Activated T-helper 1 cell treated with anti-CD3 and anti-CD28 coated beads, Interleukin-12 subunit alpha, Interleukin-12 subunit beta, Interleukin-2, Interleukin-4 antibody, amounts not matched to agents 30 ng/mL and 10 ng/mL and 1 ng/mL, durations not matched to agents 14 hours and 24 hours and 36 hours (primary cell): ENCODE data around the gene TNFRSF25. TPM values are rescaled to one million over a fixed set of nuclear protein-coding genes. Genes with fewer than 3 reads are reported as not detected.

Experiments used
- DNase-seq: peaks from one replicate; pipeline ENCODE4 v3.0.0; 2021; ENCODE audit warnings: low spot score
- H3K27ac Mint-ChIP-seq: one replicate; pipeline ENCODE4 v1.8.0; 2021; ENCODE audit warnings: mild to moderate bottlenecking, mixed read lengths
- H3K27me3 Mint-ChIP-seq: one replicate; pipeline ENCODE4 v1.8.0; 2022; ENCODE audit warnings: mild to moderate bottlenecking, moderate library complexity, mixed read lengths; ENCODE audit not compliant: insufficient read depth
- H3K36me3 Mint-ChIP-seq: one replicate; pipeline ENCODE4 v1.8.0; 2021; ENCODE audit warnings: low read depth, mixed read lengths
- H3K4me1 Mint-ChIP-seq: one replicate; pipeline ENCODE4 v1.8.0; 2021; ENCODE audit warnings: low read depth, mixed read lengths
- H3K4me3 Mint-ChIP-seq: one replicate; pipeline ENCODE4 v1.8.0; 2021; ENCODE audit warnings: mild to moderate bottlenecking, moderate library complexity, mixed read lengths
- H3K9me3 Mint-ChIP-seq: one replicate; pipeline ENCODE4 v1.8.0; 2021; ENCODE audit warnings: mixed read lengths
- intact Hi-C: fragments of 100-400 bp; cut with micrococcal nuclease; formaldehyde crosslinking; loops from one replicate; pipeline ENCODE4 v1.15.1; 2024
- total RNA-seq: library from RNA; stranded (reverse); gene quantifications from 2 replicates; pipeline ENCODE4 v1.2.3, GENCODE V29; 2022

Gene TNFRSF25
- total RNA-seq, 1 donor from 2014 or later, result 151 TPM

- intact Hi-C loops, result no loop called here
- Mint-ChIP-seq H3K27me3 (no peaks in the 10 kb centered on the region), H3K9me3 (no peaks in the 10 kb centered on the region), H3K36me3 (no peaks in the 10 kb centered on the region), H3K4me1 (no peaks in the 10 kb centered on the region), H3K4me3 (no peak overlapping the region), H3K27ac (no peak overlapping the region)
- no peak for DNase-seq
These were observed 41.5 kb upstream of the TNFRSF25 start for GRCh38 chr1:6507461-6507911.

DNA sequence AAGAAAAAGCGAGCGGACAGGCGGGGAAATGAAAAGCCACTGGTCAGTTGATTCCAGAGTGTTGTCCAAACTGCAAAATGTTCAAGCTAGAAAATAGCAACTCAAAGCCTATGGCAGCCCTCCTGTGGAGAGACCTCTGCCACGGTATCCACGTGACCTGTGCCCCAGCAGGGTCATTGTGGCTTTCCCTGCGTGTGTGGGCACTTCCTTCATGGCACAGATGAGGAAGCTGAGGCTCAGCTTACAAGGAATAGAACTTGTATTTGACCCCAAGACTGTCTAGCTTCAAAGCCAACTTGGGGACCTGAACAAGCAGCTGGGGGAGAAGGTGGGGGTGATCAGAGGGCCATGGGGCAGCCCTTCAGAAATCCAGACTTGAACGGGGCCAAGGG lies 41.1 kb upstream of the TNFRSF25 start:
- Mint-ChIP-seq H3K27ac (no peak overlapping the region), H3K36me3 (no peaks in the 10 kb centered on the region), H3K4me1 (no peaks in the 10 kb centered on the region), H3K4me3 (no peak overlapping the region), H3K27me3 (no peaks in the 10 kb centered on the region), H3K9me3 (no peaks in the 10 kb centered on the region)
- intact Hi-C loops, result no loop called here
- DNase-seq, result no peak

DNA sequence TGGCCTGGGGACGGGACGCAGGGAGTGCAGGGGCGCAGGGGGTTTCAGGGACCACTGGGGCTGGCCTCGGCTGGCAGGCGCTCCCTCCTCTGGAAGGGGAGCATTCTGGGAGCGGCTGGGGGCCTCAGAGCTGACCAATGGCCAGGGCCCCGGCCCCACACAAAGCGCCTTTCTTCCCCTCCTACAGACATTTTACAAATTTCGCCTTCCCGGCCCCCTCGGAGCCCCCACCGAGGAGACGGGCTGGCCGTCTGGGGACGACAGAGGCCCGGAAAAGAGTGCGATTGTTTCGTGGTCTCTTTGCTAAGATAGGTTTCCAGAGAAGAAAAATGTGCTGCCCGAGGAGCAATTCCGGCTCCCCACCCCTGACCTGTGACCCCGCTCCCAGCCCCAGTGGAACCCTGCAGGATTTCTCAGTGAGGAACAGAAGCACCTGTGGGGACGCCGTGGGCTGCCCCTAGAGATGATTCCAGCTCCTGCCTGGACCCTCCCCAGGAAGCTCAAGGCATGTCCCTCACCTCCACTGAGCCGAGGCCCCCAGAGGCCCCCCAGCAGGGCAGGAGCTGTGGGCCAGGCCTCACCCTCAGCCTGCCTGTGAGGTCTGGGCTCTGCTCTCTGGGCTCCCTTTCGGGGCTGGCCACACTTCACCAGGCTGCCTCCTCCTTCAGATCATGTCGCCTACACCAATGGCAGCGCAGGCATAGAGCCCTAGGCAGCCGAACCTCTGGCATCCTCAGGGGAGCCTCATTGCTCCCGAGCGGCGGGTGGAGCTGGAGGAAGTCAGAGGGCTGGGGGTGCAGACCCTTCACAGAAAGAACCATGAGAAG lies 40.5 kb upstream of the TNFRSF25 start:
- Mint-ChIP-seq H3K4me1 (no peaks in the 10 kb centered on the region), H3K9me3 (no peaks in the 10 kb centered on the region), H3K27me3 (peaks cover 1% of the 10 kb centered on the region), H3K27ac (no peak overlapping the region), H3K4me3 (no peak overlapping the region), H3K36me3 (no peaks in the 10 kb centered on the region)
- DNase-seq, result no peak
- intact Hi-C loops, result no loop called here

DNA sequence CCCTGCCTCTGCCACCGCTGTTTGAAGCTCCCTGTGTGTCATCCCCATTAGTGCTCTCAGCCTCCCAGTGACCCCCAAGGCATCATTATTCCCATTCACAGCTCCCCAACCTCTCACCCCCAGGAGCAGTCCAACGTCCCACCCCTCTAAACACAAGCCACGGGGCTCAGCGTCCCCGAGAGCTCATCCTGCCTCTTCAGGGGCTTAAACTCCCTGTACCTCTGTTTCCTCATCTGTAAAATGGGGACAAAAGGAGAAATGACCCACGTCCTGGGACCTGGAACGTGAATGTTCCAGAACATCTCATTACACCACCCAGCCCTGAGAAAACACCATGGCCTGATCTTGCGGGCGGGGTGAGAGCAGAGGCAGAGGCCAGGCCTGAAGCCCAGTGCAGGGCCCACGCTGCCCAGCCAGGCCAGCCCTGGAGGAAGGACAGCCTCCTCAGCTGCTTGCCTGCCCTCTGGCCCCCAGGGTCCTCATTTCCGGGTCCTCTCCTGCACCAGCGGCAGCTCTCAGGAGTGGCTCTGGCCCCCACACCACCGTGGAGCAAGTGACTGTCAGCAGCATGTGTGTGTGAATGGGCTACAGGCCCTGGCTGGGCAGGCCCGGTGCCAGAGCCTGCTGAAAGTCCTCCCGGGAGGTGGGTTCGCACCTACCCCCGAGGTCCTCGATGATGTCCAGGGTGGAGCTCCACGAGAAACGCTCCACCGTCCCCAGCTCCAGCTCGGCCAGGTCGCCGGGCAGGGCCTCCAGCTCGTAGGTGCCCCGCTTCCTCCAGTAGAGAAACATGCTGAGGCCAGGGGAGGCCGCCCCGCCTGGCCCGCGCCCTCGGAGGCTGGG lies 39.6 kb upstream of the TNFRSF25 start:
- Mint-ChIP-seq H3K4me1 (no peaks in the 10 kb centered on the region), H3K9me3 (no peaks in the 10 kb centered on the region), H3K27ac (no peak overlapping the region), H3K4me3 (no peak overlapping the region), H3K27me3 (peaks cover 7% of the 10 kb centered on the region), H3K36me3 (no peaks in the 10 kb centered on the region)
- DNase-seq, result no peak
- intact Hi-C loops, result no loop called here

DNA sequence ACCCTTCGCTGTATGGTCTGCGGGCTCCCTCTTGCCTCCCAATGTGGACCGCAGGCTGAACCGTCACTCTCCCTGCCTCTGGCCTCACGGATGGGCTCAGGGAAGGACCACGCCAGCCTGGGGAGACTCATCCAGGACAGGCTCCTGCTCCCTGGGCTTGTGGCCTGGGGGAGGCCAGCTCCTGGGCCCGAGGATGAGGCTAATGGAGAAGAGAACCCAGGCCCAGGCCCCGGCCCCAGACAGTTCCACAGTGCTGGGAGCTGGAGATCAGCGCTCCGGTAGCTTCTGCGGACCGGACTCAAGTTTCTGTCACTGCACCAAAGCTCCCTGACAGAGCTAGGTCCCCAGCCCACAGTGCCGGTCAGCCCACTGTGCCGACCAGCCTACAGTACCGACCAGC lies 38.9 kb upstream of the TNFRSF25 start:
- H3K27ac Mint-ChIP-seq, result no peak overlapping the region
- no peaks in the 10 kb centered on the region for H3K4me1 Mint-ChIP-seq
- DNase-seq, result no peak
- peaks cover 7% of the 10 kb centered on the region for H3K27me3 Mint-ChIP-seq
- no peaks in the 10 kb centered on the region for H3K9me3 Mint-ChIP-seq
- H3K36me3 Mint-ChIP-seq, result no peaks in the 10 kb centered on the region
- H3K4me3 Mint-ChIP-seq, result no peak overlapping the region
- intact Hi-C loops, result no loop called here

- no peak for DNase-seq
- intact Hi-C loops, result no loop called here
- no peak overlapping the region for H3K4me3 Mint-ChIP-seq
- peaks cover 10% of the 10 kb centered on the region for H3K27me3 Mint-ChIP-seq
- H3K27ac Mint-ChIP-seq, result no peak overlapping the region
- H3K36me3 Mint-ChIP-seq, result no peaks in the 10 kb centered on the region
- no peaks in the 10 kb centered on the region for H3K9me3 Mint-ChIP-seq
- no peaks in the 10 kb centered on the region for H3K4me1 Mint-ChIP-seq
These were observed 38.1 kb upstream of the TNFRSF25 start for GRCh38 chr1:6503884-6504602.

GRCh38 chr1:6502000-6502891 lies 36.3 kb upstream of the TNFRSF25 start:
- Mint-ChIP-seq H3K4me3 (no peak overlapping the region), H3K9me3 (no peaks in the 10 kb centered on the region), H3K36me3 (no peaks in the 10 kb centered on the region), H3K27me3 (peaks cover 19% of the 10 kb centered on the region), H3K27ac (no peak overlapping the region), H3K4me1 (no peaks in the 10 kb centered on the region)
- DNase-seq, result no peak
- intact Hi-C loops, result no loop called here

- no peaks in the 10 kb centered on the region for H3K36me3 Mint-ChIP-seq
- H3K9me3 Mint-ChIP-seq, result no peaks in the 10 kb centered on the region
- H3K4me1 Mint-ChIP-seq, result no peaks in the 10 kb centered on the region
- H3K27ac Mint-ChIP-seq, result peak overlapping the region; percentile 26
- intact Hi-C loops, result no loop called here
- DNase-seq, result no peak
- H3K27me3 Mint-ChIP-seq, result peaks cover 25% of the 10 kb centered on the region
- no peak overlapping the region for H3K4me3 Mint-ChIP-seq
These were observed 35.4 kb upstream of the TNFRSF25 start for GRCh38 chr1:6501279-6501813.

DNA sequence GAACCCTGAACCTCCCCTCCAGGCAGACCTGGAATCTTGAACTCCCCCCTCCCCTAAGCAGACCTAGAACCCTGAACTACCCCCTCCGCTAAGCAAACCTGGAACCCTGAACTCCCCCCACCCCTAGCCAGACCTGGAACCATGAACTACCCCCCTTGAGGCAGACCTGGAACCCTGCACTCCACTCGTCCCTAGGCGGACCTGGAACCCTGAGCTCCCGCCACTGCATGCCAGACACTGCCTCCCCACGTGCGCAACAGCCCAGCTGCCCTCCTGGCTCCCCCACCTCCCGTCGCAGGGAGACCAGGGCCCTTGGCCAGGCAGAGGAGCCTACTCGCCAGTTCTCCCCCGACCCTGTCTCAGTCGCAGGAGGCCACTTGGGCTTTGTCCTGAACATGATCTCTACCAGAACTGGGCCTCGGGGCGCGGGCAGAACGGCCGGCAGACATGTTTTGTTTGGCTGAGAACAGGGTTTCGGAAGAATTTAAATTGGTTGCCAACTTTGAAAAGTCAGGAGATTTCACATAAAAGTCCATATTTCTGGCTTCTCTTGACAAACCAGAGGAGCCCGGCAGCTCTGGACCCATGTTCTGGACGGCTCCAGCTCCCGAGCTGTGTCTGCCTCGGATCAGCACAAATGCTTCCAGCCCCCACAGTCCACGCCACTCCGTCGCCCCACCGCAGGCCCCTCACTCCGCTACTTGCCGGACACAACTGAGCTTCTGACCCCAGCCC lies 34.7 kb upstream of the TNFRSF25 start:
- Mint-ChIP-seq H3K27ac (no peak overlapping the region), H3K4me1 (no peaks in the 10 kb centered on the region), H3K4me3 (no peak overlapping the region), H3K27me3 (peaks cover 27% of the 10 kb centered on the region), H3K9me3 (no peaks in the 10 kb centered on the region), H3K36me3 (no peaks in the 10 kb centered on the region)
- DNase-seq, result no peak
- intact Hi-C loops, result no loop called here

GRCh38 chr1:6499296-6499695 lies 33.3 kb upstream of the TNFRSF25 start:
- Mint-ChIP-seq H3K36me3 (no peaks in the 10 kb centered on the region), H3K4me3 (no peak overlapping the region), H3K4me1 (no peaks in the 10 kb centered on the region), H3K27ac (no peak overlapping the region), H3K27me3 (peaks cover 27% of the 10 kb centered on the region), H3K9me3 (no peaks in the 10 kb centered on the region)
- intact Hi-C loops, result no loop called here
- DNase-seq, result no peak

- intact Hi-C loops, result no loop called here
- Mint-ChIP-seq H3K4me3 (no peak overlapping the region), H3K27ac (no peak overlapping the region), H3K27me3 (peaks cover 27% of the 10 kb centered on the region), H3K36me3 (no peaks in the 10 kb centered on the region), H3K9me3 (no peaks in the 10 kb centered on the region), H3K4me1 (no peaks in the 10 kb centered on the region)
- DNase-seq, result no peak
These were observed 32.7 kb upstream of the TNFRSF25 start for GRCh38 chr1:6498576-6499111.
